IMR-90 (cell line): Measurements from ENCODE around the gene IGF2. TPM values are rescaled to one million over a fixed set of nuclear protein-coding genes. Genes with fewer than 3 reads are reported as not detected.

Experiments used
- ATAC-seq: fragments of 200-7000 bp; cut with Tn5 transposase; 2 replicates; pipeline ENCODE4 v1.9.1; 2020; ENCODE audit warnings: low read depth, mild to moderate bottlenecking, moderate library complexity
- BruUV-seq: library from RNA; stranded (reverse); fragments of 400-500 nt; replicated peaks from 2 replicates; lab custom pipeline; 2021; lab: Mats Ljungman, UMichigan
- CTCF ChIA-PET: fragments of 300-600 bp; formaldehyde crosslinking; extraction: SDS; loops from one replicate; lab custom pipeline; 2021; ENCODE audit warnings: antibody characterized with exemption; lab: Yijun Ruan, JAX
- POLR2A ChIA-PET: fragments of 300-600 bp; sonication (Branson Sonifier 250); formaldehyde crosslinking; loops from one replicate; lab custom pipeline; 2022; ENCODE audit warnings: antibody characterized with exemption; ENCODE audit not compliant: unreplicated experiment; lab: Charles Lee
- DNase-seq: peaks from one replicate; pipeline ENCODE4 v3.0.0; 2013
- H2AFZ ChIP-seq: replicated peaks from 2 replicates; pipeline ENCODE3; 2013; ENCODE audit warnings: low read length, mild to moderate bottlenecking; ENCODE audit not compliant: poor library complexity
- H2AK5ac ChIP-seq: 2 replicates; pipeline ENCODE4 v1.6.1; 2013; ENCODE audit warnings: low read depth, low read length, inconsistent platforms
- H2AK9ac ChIP-seq: replicated peaks from 2 replicates; pipeline ENCODE3; 2013; ENCODE audit warnings: mild to moderate bottlenecking, low read depth, low read length, moderate library complexity; ENCODE audit not compliant: poor library complexity
- H2BK120ac ChIP-seq: 2 replicates; pipeline ENCODE4 v1.6.1; 2013; ENCODE audit warnings: low read depth, low read length, inconsistent platforms
- H2BK15ac ChIP-seq: 3 replicates; pipeline ENCODE4 v1.6.1; 2013; ENCODE audit warnings: low read depth, low read length, inconsistent platforms
- H2BK20ac ChIP-seq: 2 replicates; pipeline ENCODE4 v1.6.1; 2013; ENCODE audit warnings: low read depth, mild to moderate bottlenecking, inconsistent platforms, low read length, moderate library complexity
- H2BK5ac ChIP-seq: 2 replicates; pipeline ENCODE4 v1.6.1; 2013; ENCODE audit warnings: mild to moderate bottlenecking, low read depth, low read length, inconsistent platforms; ENCODE audit not compliant: poor library complexity, severe bottlenecking
- H3K14ac ChIP-seq: replicated peaks from 2 replicates; pipeline ENCODE4 v1.6.1; 2013; ENCODE audit warnings: low read depth, low read length, inconsistent platforms
- H3K18ac ChIP-seq: 2 replicates; pipeline ENCODE4 v1.6.1; 2013; ENCODE audit warnings: low read depth, low read length, control low read depth
- H3K23ac ChIP-seq: 2 replicates; pipeline ENCODE4 v1.6.1; 2013; ENCODE audit warnings: low read depth, low read length, inconsistent platforms
- H3K27ac ChIP-seq: 2 replicates; pipeline ENCODE4 v1.5.1; 2013; ENCODE audit warnings: mild to moderate bottlenecking, control low read depth, low read length; ENCODE audit not compliant: insufficient read depth
- H3K27me3 ChIP-seq: 2 replicates; pipeline ENCODE4 v1.6.1; 2013; ENCODE audit warnings: low read length; ENCODE audit not compliant: control insufficient read depth, insufficient read depth
- H3K36me3 ChIP-seq: 2 replicates; pipeline ENCODE4 v1.6.1; 2013; ENCODE audit warnings: low read length, mixed read lengths; ENCODE audit not compliant: control insufficient read depth, insufficient read depth
- H3K4ac ChIP-seq: 2 replicates; pipeline ENCODE4 v1.6.1; 2013; ENCODE audit warnings: low read depth, low read length, inconsistent platforms
- H3K4me1 ChIP-seq: 2 replicates; pipeline ENCODE4 v1.6.1; 2013; ENCODE audit warnings: low read length, mixed read lengths; ENCODE audit not compliant: control insufficient read depth, insufficient read depth
- H3K4me2 ChIP-seq: 2 replicates; pipeline ENCODE4 v1.6.1; 2013; ENCODE audit warnings: low read depth, mild to moderate bottlenecking, control low read depth, low read length, moderate library complexity
- H3K4me3 ChIP-seq: 2 replicates; pipeline ENCODE4 v1.5.1; 2013; ENCODE audit warnings: low read depth, mild to moderate bottlenecking, control low read depth, low read length, moderate library complexity; ENCODE audit not compliant: insufficient read depth
- H3K56ac ChIP-seq: 2 replicates; pipeline ENCODE4 v1.6.1; 2013; ENCODE audit warnings: low read length, inconsistent platforms; ENCODE audit not compliant: insufficient read depth; ENCODE audit errors: extremely low read depth
- H3K79me1 ChIP-seq, 2 experiments: 2 replicates each; pipeline ENCODE4 v1.6.1; 2013; ENCODE audit warnings: low read length in 2 of 2, inconsistent platforms in 1 of 2, low read depth in 1 of 2
- H3K9ac ChIP-seq: 2 replicates; pipeline ENCODE4 v1.6.1; 2013; ENCODE audit warnings: low read depth, low read length, control low read depth
- H3K9me1 ChIP-seq: 2 replicates; pipeline ENCODE4 v1.6.1; 2013; ENCODE audit warnings: low read length, inconsistent platforms; ENCODE audit not compliant: insufficient read depth
- H3K9me3 ChIP-seq: 2 replicates; pipeline ENCODE4 v1.6.1; 2013; ENCODE audit warnings: low read length; ENCODE audit not compliant: control insufficient read depth, insufficient read depth
- H4K20me1 ChIP-seq: 2 replicates; pipeline ENCODE4 v1.6.1; 2013; ENCODE audit warnings: low read length, inconsistent platforms; ENCODE audit not compliant: insufficient read depth
- H4K5ac ChIP-seq: 2 replicates; pipeline ENCODE4 v1.6.1; 2013; ENCODE audit warnings: mild to moderate bottlenecking, low read depth, low read length, control low read depth
- H4K8ac ChIP-seq, 2 experiments: 2 replicates each; pipeline ENCODE4 v1.6.1; 2013; ENCODE audit warnings: low read depth in 2 of 2, low read length in 2 of 2, control low read depth in 1 of 2, inconsistent platforms in 1 of 2
- H4K91ac ChIP-seq: 2 replicates; pipeline ENCODE4 v1.6.1; 2013; ENCODE audit warnings: low read depth, low read length, inconsistent platforms; ENCODE audit not compliant: insufficient read depth
- BHLHE40 ChIP-seq: fragments of 150-350 bp; IDR thresholded peaks from 2 replicates; pipeline ENCODE4 v1.6.1; 2016; ENCODE audit warnings: mild to moderate bottlenecking, low read depth, low read length
- CEBPB ChIP-seq: IDR thresholded peaks from 2 replicates; pipeline ENCODE4 v1.6.1; 2012; ENCODE audit warnings: low read depth, low read length, improper control_type of control experiment
- FOS ChIP-seq: fragments of 150-350 bp; IDR thresholded peaks from 2 replicates; pipeline ENCODE4 v1.6.1; 2016; ENCODE audit warnings: low read depth, low read length
- MAFK ChIP-seq: IDR thresholded peaks from 2 replicates; pipeline ENCODE4 v1.6.1; 2012; ENCODE audit warnings: low read depth, low read length, improper control_type of control experiment
- MAZ ChIP-seq: IDR thresholded peaks from 2 replicates; pipeline ENCODE4 v1.6.1; 2012; ENCODE audit warnings: low read depth, mild to moderate bottlenecking, low read length, improper control_type of control experiment, moderate library complexity, borderline replicate concordance
- MXI1 ChIP-seq: IDR thresholded peaks from 2 replicates; pipeline ENCODE4 v1.6.1; 2012; ENCODE audit warnings: low read depth, mild to moderate bottlenecking, low read length, moderate library complexity, borderline replicate concordance
- NFE2L2 ChIP-seq: fragments of 150-350 bp; IDR thresholded peaks from 2 replicates; pipeline ENCODE4 v1.6.1; 2016; ENCODE audit warnings: low read depth, mild to moderate bottlenecking, low read length
- POLR2A ChIP-seq: IDR thresholded peaks from 2 replicates; pipeline ENCODE4 v1.6.1; 2012; ENCODE audit warnings: mild to moderate bottlenecking, low read depth, low read length
- RAD21 ChIP-seq: IDR thresholded peaks from 2 replicates; pipeline ENCODE4 v1.6.1; 2012; ENCODE audit warnings: low read length, improper control_type of control experiment
- RCOR1 ChIP-seq: IDR thresholded peaks from 2 replicates; pipeline ENCODE4 v1.6.1; 2012; ENCODE audit warnings: mild to moderate bottlenecking, low read length, improper control_type of control experiment; ENCODE audit not compliant: insufficient replicate concordance
- SMC3 ChIP-seq: fragments of 150-350 bp; IDR thresholded peaks from 2 replicates; pipeline ENCODE4 v1.6.1; 2016; ENCODE audit warnings: low read depth, mild to moderate bottlenecking, antibody characterized with exemption, low read length, moderate library complexity
- whole genome bisulfite sequencing, 2 experiments: methylation state at CpG; one replicate each; pipeline versions ENCODE4 v1.1.5 to v1.1.7; 2013; ENCODE audit warnings: missing lambda C conversion rate in 2 of 2; ENCODE audit not compliant: insufficient read length in 1 of 2; ENCODE audit errors: extremely low coverage in 2 of 2; 5-methylcytosine and 5-hydroxymethylcytosine counted together
- dilution Hi-C: fragments of 300-500 bp; cut with HindIII; formaldehyde crosslinking; loops from one replicate; pipeline ENCODE4 v1.14.3; 2018; ENCODE audit warnings: low sequenced_read_pairs; ENCODE audit not compliant: unreplicated experiment
- in situ Hi-C: fragments of 300-500 bp; cut with MboI; formaldehyde crosslinking; loops from 3 replicates; pipeline ENCODE4 v1.14.3; 2019; ENCODE audit warnings: low sequenced_read_pairs, inconsistent platforms, mixed read lengths
- intact Hi-C: fragments of 100-400 bp; cut with micrococcal nuclease; formaldehyde crosslinking; loops from 2 replicates; pipeline ENCODE4 v1.10.0; 2022
- polyA plus RNA-seq, 3 experiments: library from polyadenylated mRNA; depleted of rRNA; stranded (reverse); fragments of >200 nt; gene quantifications; 2 replicates each; pipeline ENCODE4 v1.2.3, GENCODE V29; 2012; ENCODE audit warnings: low replicate concordance in 1 of 3
- total RNA-seq: library from RNA; depleted of rRNA; stranded (reverse); fragments of >200 nt; gene quantifications from 2 replicates; pipeline ENCODE4 v1.2.3, GENCODE V29; 2012
- TF ChIP-seq, protein P1 (sequence below): fragments of 150-350 bp; IDR thresholded peaks from 2 replicates; pipeline ENCODE4 v1.6.1; 2016; ENCODE audit warnings: low read depth, mild to moderate bottlenecking, low read length, moderate library complexity, borderline replicate concordance
- TF ChIP-seq, protein P2 (sequence below): fragments of 150-350 bp; IDR thresholded peaks from 2 replicates; pipeline ENCODE4 v1.6.1; 2017; ENCODE audit warnings: mild to moderate bottlenecking, antibody characterized with exemption, low read length, low read depth
- TF ChIP-seq, protein P3 (sequence below): conservative IDR thresholded peaks from 2 replicates; pipeline ENCODE4 v1.5.1; 2012; ENCODE audit warnings: mild to moderate bottlenecking, low read depth, low read length, improper control_type of control experiment

IGF2 gene
- total and polyA plus RNA-seq, 2 of the 4 experiments (the other 2 are of a cell fraction): 2.3 to 21.8 TPM

- Histone ChIP-seq H4K20me1 (no peaks in the 10 kb centered on the region), H2BK120ac (peak overlapping the region; percentile 99), H3K36me3 (no peaks in the 10 kb centered on the region), H3K9me3 (peaks cover 3% of the 10 kb centered on the region; the same call in 1 of the 2 replicates), H3K79me1 (peaks cover 0 to 13% of the 10 kb centered on the region in 2 experiments; a peak in 2 of 4 replicates), H4K8ac (peak overlapping the region; percentile 86 to 91), H3K9ac (peak overlapping the region; percentile 40; the same call in 1 of the 2 replicates), H3K56ac (peak overlapping the region; percentile 55; the same call in 1 of the 2 replicates), H2BK15ac (peak overlapping the region; percentile 81; the same call in 2 of the 3 replicates), H2AK5ac (peak overlapping the region; percentile 91), H3K4me1 (peaks cover 25% of the 10 kb centered on the region), H4K5ac (peak overlapping the region; percentile 94), H2AFZ (peak overlapping the region; percentile 65), H3K4me3 (no peak overlapping the region), H4K91ac (peak overlapping the region; percentile 100), H2BK5ac (peak overlapping the region; percentile 78), H3K23ac (peak overlapping the region; percentile 86), H2AK9ac (peak overlapping the region; percentile 73), H3K27me3 (no peaks in the 10 kb centered on the region), H2BK20ac (peak overlapping the region; percentile 99), H3K4ac (peak overlapping the region; percentile 97), H3K18ac (peak overlapping the region; percentile 92), H3K4me2 (peak overlapping the region; percentile 43), H3K27ac (peak overlapping the region; percentile 72), H3K14ac (peak overlapping the region; percentile 97), H3K9me1 (peaks cover 17% of the 10 kb centered on the region)
- no peak for DNase-seq
- intact Hi-C loops: loop anchor here (5.0 kb wide), 1 partner anchor 42 kb away; the partner anchor contains the start of gene IGF2
- ChIA-PET CTCF (interaction anchor here (0.7 kb wide), 1 partner anchor 437 kb away, joined by 7 read pairs; no protein-coding TSS in a partner anchor), POLR2A (no interaction called here)
- whole genome bisulfite sequencing, 2 experiments: 81% methylated on average over 2 of the region's 7 CpGs; no CpG with 5 or more reads in 1 of the 2 experiments
- in situ Hi-C loops: no loop called here
- TF ChIP-seq NFE2L2 (no peak), POLR2A (no peak), MXI1 (no peak), RAD21 (no peak), BHLHE40 (no peak), MAZ (no peak), CEBPB (no peak), MAFK (no peak), RCOR1 (no peak), SMC3 (no peak), FOS (no peak)
- TF ChIP-seq, protein P1, sequence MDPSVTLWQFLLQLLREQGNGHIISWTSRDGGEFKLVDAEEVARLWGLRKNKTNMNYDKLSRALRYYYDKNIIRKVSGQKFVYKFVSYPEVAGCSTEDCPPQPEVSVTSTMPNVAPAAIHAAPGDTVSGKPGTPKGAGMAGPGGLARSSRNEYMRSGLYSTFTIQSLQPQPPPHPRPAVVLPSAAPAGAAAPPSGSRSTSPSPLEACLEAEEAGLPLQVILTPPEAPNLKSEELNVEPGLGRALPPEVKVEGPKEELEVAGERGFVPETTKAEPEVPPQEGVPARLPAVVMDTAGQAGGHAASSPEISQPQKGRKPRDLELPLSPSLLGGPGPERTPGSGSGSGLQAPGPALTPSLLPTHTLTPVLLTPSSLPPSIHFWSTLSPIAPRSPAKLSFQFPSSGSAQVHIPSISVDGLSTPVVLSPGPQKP: no peak
- TF ChIP-seq, protein P2, sequence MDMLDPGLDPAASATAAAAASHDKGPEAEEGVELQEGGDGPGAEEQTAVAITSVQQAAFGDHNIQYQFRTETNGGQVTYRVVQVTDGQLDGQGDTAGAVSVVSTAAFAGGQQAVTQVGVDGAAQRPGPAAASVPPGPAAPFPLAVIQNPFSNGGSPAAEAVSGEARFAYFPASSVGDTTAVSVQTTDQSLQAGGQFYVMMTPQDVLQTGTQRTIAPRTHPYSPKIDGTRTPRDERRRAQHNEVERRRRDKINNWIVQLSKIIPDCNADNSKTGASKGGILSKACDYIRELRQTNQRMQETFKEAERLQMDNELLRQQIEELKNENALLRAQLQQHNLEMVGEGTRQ: no peak
- TF ChIP-seq, protein P3, sequence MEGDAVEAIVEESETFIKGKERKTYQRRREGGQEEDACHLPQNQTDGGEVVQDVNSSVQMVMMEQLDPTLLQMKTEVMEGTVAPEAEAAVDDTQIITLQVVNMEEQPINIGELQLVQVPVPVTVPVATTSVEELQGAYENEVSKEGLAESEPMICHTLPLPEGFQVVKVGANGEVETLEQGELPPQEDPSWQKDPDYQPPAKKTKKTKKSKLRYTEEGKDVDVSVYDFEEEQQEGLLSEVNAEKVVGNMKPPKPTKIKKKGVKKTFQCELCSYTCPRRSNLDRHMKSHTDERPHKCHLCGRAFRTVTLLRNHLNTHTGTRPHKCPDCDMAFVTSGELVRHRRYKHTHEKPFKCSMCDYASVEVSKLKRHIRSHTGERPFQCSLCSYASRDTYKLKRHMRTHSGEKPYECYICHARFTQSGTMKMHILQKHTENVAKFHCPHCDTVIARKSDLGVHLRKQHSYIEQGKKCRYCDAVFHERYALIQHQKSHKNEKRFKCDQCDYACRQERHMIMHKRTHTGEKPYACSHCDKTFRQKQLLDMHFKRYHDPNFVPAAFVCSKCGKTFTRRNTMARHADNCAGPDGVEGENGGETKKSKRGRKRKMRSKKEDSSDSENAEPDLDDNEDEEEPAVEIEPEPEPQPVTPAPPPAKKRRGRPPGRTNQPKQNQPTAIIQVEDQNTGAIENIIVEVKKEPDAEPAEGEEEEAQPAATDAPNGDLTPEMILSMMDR: no peak
- ATAC-seq: no peak
- no TSS peak for BruUV-seq
- dilution Hi-C loops: no loop called here
Measured at GRCh38 chr11:2095542-2095941, 43.6 kb downstream of the IGF2 start.
